Tibial artery (tissue), 4 donors: ENCODE results near the gene FBXO34.
A peak's percentile ranks its signal among the peaks of the same experiment; 100 is the strongest.
"Not testable (repeated sequence)": the region's sequence is repeated elsewhere in the genome, so short reads cannot be mapped to it uniquely, and the experiment has no call there.

Source experiments
- DNase-seq, 2 donors: peaks; one replicate each; pipeline ENCODE4 v3.0.0-alpha.2; 2019
- H3K27ac ChIP-seq, 2 donors: fragments of 200-600 bp; sonication (generic) in 1 of 2; 1 replicate in 1 of 2; 2 replicates in 1 of 2; pipeline ENCODE4 v1.5.1; 2018 to 2019; ENCODE audit warnings: mild to moderate bottlenecking in 1 of 2
- H3K27me3 ChIP-seq, 2 donors: fragments of 200-600 bp; sonication (generic) in 1 of 2; one replicate each; pipeline versions ENCODE4 v1.5.1 to v1.6.0; 2016 to 2019
- H3K36me3 ChIP-seq, 3 donors: fragments of 200-600 bp; sonication (generic) in 2 of 3; one replicate each; pipeline ENCODE4 v1.5.1; 2016 to 2019; ENCODE audit warnings: mild to moderate bottlenecking in 2 of 3
- H3K4me1 ChIP-seq, 4 donors: fragments of 200-600 bp; sonication (generic) in 2 of 4; 1 replicate in 3 of 4; 2 replicates in 1 of 4; pipeline ENCODE4 v1.5.1; 2016 to 2019
- H3K4me3 ChIP-seq, 2 donors: fragments of 200-600 bp; sonication (generic) in 1 of 2; 1 replicate in 1 of 2; 2 replicates in 1 of 2; pipeline ENCODE4 v1.5.1; 2018 to 2019; ENCODE audit warnings: mild to moderate bottlenecking in 2 of 2
- H3K9me3 ChIP-seq, 3 donors: fragments of 200-600 bp; sonication (generic) in 1 of 3; one replicate each; pipeline ENCODE4 v1.5.1; 2016 to 2019
- intact Hi-C: fragments of 100-400 bp; cut with DNase I; formaldehyde crosslinking; loops from one replicate; pipeline ENCODE4 v1.15.0; 2023; ENCODE audit warnings: low total_unique reads
- TF ChIP-seq, protein P1 (sequence below), 2 experiments: fragments of 200-600 bp in 1 of 2; fragments of 450-650 bp in 1 of 2; IDR thresholded peaks; one replicate each; pipeline ENCODE4 v1.5.1; 2017 to 2019; ENCODE audit warnings: antibody characterized with exemption in 2 of 2, mild to moderate bottlenecking in 1 of 2, moderate library complexity in 1 of 2

The FBXO34 gene

GRCh38 chr14:55382483-55382882 lies 111.3 kb downstream of the FBXO34 start:
- Histone ChIP-seq H3K36me3 (peaks cover 46 to 85% (median 53%) of the 10 kb centered on the region in 3 donors), H3K4me3 (no peak overlapping the region), H3K9me3 (no peaks in the 10 kb centered on the region), H3K4me1 (peaks cover 0 to 34% (median 5%) of the 10 kb centered on the region in 4 donors), H3K27me3 (no peaks in the 10 kb centered on the region), H3K27ac (peak overlapping the region; percentile 71 to 82)
- intact Hi-C loops = no loop called here
- TF ChIP-seq, protein P1, sequence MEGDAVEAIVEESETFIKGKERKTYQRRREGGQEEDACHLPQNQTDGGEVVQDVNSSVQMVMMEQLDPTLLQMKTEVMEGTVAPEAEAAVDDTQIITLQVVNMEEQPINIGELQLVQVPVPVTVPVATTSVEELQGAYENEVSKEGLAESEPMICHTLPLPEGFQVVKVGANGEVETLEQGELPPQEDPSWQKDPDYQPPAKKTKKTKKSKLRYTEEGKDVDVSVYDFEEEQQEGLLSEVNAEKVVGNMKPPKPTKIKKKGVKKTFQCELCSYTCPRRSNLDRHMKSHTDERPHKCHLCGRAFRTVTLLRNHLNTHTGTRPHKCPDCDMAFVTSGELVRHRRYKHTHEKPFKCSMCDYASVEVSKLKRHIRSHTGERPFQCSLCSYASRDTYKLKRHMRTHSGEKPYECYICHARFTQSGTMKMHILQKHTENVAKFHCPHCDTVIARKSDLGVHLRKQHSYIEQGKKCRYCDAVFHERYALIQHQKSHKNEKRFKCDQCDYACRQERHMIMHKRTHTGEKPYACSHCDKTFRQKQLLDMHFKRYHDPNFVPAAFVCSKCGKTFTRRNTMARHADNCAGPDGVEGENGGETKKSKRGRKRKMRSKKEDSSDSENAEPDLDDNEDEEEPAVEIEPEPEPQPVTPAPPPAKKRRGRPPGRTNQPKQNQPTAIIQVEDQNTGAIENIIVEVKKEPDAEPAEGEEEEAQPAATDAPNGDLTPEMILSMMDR (IDR thresholded peaks at IDR 0.05) = no peak
- DNase-seq = no peak

DNA sequence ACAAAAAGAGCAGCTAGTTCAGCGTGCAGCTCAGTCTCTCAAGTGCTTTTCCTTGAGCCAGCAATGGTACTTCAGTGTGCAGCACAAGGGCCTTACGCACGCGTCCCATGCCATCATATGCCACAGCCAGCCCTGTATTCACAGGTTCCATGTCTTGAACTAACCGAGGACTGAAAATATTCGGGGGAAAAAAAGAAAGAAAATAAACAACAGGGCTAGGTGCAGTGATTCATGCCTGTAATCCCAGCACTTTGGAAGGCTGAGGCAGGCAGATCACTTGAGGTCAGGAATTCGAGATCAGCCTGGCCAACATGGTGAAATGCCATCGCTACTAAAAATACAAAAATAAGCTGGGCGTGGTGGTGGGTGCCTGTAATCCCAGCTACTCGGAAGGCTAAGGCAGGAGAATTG lies 111.8 kb downstream of the FBXO34 start:
- intact Hi-C loops, H3K27me3 ChIP-seq, H3K9me3 ChIP-seq: not testable (repeated sequence)
- Histone ChIP-seq H3K27ac (peak overlapping the region; percentile 71 to 82), H3K4me1 (peaks cover 0 to 34% (median 5%) of the 10 kb centered on the region in 4 donors), H3K4me3 (peak overlapping the region in 1 of 2 donors; percentile 3), H3K36me3 (peaks cover 41 to 85% (median 48%) of the 10 kb centered on the region in 3 donors)
- DNase-seq = peak in 1 of 2 donors; percentile 71

GRCh38 chr14:55383541-55384140 lies 112.4 kb downstream of the FBXO34 start:
- H3K4me3 ChIP-seq = peak overlapping the region in 1 of 2 donors; percentile 3

DNA sequence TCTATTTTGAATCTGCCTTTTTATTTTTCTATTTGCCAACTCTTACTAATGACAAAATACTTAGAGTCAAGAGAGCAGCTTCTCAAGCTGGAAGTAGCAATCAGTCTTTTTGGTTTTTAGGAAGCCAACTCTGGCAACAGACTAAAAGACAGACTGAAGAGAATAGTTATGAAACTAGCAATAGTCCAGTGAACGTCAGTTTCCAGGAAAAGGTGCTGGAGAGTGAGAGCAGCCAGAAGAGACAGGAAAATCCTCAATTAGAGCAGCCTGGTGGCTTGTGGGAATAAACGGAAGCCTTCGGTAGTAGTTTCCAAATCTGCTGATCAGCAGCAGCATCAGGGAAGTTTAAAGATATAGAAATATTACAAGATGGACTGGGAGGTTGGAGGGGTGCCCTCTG lies 113.3 kb downstream of the FBXO34 start:
- intact Hi-C loops = no loop called here
- peaks cover 29 to 80% (median 41%) of the 10 kb centered on the region in 3 donors for H3K36me3 ChIP-seq
- no peak overlapping the region for H3K4me3 ChIP-seq
- peaks cover 0 to 34% (median 5%) of the 10 kb centered on the region in 4 donors for H3K4me1 ChIP-seq
- no peak for DNase-seq
- no peaks in the 10 kb centered on the region for H3K27me3 ChIP-seq
- no peaks in the 10 kb centered on the region for H3K9me3 ChIP-seq
- TF ChIP-seq, protein P1 (IDR thresholded peaks at IDR 0.05) = no peak
- peak overlapping the region; percentile 71 to 82 for H3K27ac ChIP-seq

More at GRCh38 chr14:55383541-55384140, 112.4 kb downstream of the FBXO34 start:
- intact Hi-C loops = no loop called here
- H3K9me3 ChIP-seq = no peaks in the 10 kb centered on the region
- no peak for DNase-seq
- peaks cover 0 to 34% (median 5%) of the 10 kb centered on the region in 4 donors for H3K4me1 ChIP-seq
- H3K36me3 ChIP-seq = peaks cover 38 to 82% (median 42%) of the 10 kb centered on the region in 3 donors
- H3K27me3 ChIP-seq = no peaks in the 10 kb centered on the region
- TF ChIP-seq, protein P1 (IDR thresholded peaks at IDR 0.05) = no peak
- H3K27ac ChIP-seq = peak overlapping the region; percentile 71 to 82

- TF ChIP-seq, protein P1 (IDR thresholded peaks at IDR 0.05) = no peak
- peaks cover 31 to 75% (median 38%) of the 10 kb centered on the region in 3 donors for H3K36me3 ChIP-seq
- no peaks in the 10 kb centered on the region for H3K9me3 ChIP-seq
- DNase-seq = no peak
- intact Hi-C loops = no loop called here
- H3K4me3 ChIP-seq = no peak overlapping the region
- H3K27ac ChIP-seq = no peak overlapping the region
- peaks cover 0 to 37% (median 5%) of the 10 kb centered on the region in 4 donors for H3K4me1 ChIP-seq
- H3K27me3 ChIP-seq = no peaks in the 10 kb centered on the region
Observed at GRCh38 chr14:55386037-55386808, 115.0 kb downstream of the FBXO34 start.

- Histone ChIP-seq H3K4me1 (peaks cover 0 to 33% (median 3%) of the 10 kb centered on the region in 4 donors), H3K4me3 (no peak overlapping the region), H3K27ac (no peak overlapping the region), H3K27me3 (no peaks in the 10 kb centered on the region), H3K36me3 (peaks cover 22 to 71% (median 32%) of the 10 kb centered on the region in 3 donors), H3K9me3 (no peaks in the 10 kb centered on the region)
- intact Hi-C loops = no loop called here
- TF ChIP-seq, protein P1 (IDR thresholded peaks at IDR 0.05) = no peak
- DNase-seq = no peak
Observed at GRCh38 chr14:55387121-55387520, 115.9 kb downstream of the FBXO34 start.
